ENCODE results near the gene SOX21. TPM values are rescaled to one million over a fixed set of nuclear protein-coding genes. Genes with fewer than 3 reads are reported as not detected.
"Not testable (repeated sequence)": the region's sequence is repeated elsewhere in the genome, so short reads cannot be mapped to it uniquely, and the experiment has no call there.

The SOX21 gene
- total RNA-seq: not detected
- long read RNA-seq: 0 reads

DNA sequence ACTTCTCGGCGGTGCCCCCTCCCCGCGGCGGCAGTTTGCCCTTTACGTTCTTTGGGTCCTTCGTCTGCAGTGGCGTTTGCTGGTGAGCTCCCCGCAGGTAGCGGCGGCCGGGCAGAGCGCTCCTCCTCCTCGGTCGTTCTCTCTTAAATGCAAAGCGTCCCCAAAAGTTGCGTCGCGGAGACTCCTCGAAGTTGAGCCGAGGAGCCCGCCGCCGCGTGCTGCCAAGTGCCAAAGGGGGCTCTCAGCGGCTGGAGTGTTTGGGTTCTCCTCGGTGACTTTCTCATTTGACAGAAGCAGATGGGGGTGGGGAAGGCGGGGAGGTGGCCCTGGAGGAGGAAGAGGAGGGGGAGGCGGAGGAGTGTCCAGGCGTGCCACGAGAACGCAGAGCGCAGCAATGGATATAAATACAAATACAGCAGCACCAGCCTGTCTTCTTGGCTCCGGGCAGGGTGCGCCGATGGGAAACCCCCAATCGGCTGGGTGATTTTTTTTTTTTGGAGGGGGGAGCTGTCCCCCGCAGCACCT, at the start of gene SOX21:
Gene SOX21, minus strand, starts transcription at position 259 of the 525 bp plus-strand sequence. CDS start 496 bp downstream, outside the sequence.
- DNase-seq (ENCODE audit: missing footprints): no peak
- no peak for ATAC-seq
- intact Hi-C loops (cut with DNase I): no loop called here

DNA sequence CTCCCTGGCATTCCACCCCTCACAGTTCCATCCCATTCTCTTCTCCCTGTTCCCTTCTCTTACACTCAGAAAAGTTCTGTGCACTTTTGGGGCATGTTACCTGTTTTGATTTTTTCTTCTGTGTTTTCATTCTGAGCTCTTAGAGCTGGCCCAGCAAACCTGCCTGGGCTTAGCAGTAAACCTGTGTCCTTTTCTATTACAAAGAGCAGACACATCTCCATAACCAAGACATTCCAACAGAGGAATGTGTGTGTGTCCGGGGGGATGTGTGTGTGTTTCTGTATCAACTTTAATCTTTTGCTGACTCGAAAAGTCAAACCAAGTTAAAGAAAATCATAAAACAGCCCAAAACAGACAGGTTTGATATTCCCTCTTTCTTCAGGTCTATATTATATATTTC, 49.1 kb upstream of the SOX21 start:
- intact Hi-C loops (cut with DNase I): no loop called here
- ATAC-seq (no peak), DNase-seq (ENCODE audit: missing footprints) (no peak)

DNA sequence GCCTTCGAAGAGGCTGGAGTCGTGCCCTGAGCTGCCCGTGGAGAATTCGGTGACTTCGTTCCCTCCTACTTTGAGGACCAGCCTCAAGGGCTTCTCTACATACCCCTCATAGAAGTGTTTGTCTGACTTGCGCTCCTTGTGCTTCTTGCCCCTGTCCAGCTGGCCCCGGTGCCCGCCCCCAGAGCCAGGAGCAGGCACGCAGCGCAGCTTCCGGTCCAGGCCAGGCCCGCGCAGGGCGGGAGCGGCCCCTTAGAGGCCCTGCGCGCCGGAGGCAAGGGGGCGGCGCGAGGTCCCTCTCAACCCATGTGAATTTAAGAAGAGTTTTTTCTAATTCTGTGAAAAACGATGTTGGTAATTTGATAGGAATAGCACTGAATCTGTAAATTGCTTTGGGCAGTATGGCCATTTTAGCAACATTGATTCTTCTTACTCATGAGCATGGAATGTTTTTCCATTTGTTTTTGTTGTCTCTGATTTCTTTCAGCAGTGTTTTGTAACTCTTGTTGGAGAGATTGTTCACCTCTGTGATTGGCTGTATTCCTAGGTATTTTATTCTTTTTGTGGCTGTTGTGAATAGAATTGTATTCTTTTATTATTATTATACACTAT, 46.9 kb upstream of the SOX21 start:
- intact Hi-C loops (cut with DNase I): no loop called here
- no peak for DNase-seq (ENCODE audit: missing footprints)
- no peak for ATAC-seq

DNA sequence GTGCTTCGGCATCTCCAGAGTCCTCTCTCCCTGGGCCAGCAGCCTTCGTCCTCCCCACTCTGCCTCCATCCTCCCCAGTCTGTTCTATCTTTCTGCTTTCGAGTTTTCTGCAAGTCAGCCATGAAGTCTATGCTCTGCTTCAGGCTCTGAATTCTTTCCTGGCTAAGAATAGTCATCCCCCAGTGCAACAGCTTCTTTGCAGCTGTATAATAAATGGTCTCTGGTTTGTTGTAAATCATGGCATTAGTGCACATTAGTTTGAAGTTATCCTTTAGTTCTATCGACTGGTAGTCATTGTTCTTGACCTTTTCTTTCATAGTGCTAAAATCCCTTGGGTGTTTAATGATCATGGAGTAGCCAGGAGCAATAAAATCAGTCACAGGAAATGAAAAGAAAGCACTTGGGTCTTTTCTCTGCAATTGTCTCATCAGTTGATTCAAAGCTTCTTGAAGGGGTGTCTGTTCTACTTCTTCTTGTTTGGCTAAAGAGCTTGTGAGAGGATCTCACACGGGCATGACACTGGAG, 46.2 kb upstream of the SOX21 start:
- DNase-seq (ENCODE audit: missing footprints) (no peak), ATAC-seq (no peak)
- intact Hi-C loops (cut with DNase I): no loop called here

DNA sequence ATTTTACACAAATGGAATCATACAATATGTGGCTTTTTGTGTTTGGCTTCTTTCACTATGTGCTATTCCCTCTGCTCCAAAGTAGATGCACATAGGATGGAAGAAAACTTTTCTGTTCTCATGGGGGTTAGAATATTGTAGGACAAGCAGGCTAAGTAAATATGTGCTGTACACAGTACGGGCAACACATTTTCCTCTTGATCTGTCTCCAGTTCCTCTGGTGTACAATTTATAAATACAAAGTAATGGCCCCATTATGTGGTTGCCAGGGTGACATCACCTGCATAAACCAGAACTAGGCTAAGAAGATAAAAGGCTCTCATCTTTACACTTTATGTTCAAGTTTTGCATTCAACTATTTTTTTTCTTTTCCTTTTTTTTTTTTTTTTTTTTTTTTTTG, 41.0 kb upstream of the SOX21 start:
- DNase-seq (ENCODE audit: missing footprints): no peak
- intact Hi-C loops (cut with DNase I): no loop called here
- no peak for ATAC-seq

DNA sequence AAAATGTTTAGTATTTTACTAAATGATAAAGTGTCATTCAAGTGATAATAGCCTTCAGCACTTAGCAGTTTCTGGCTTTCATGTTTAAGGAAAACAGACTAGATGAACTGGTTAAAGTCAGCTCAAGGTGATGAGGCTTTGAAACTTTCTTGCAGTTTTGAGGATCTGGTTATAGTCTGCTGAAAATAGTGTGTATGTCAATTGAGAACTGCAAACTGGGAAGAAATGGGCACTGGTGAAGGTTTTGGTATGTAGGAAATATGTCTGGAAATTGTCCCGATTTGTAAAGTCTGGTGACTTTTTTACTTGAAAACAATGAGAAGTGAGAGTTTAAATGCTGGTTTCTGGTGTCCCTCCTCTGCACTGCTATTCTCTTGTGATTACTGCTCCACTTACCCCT, 36.8 kb upstream of the SOX21 start:
- ATAC-seq: no peak
- intact Hi-C loops (cut with DNase I): no loop called here
- no peak for DNase-seq (ENCODE audit: missing footprints)

DNA sequence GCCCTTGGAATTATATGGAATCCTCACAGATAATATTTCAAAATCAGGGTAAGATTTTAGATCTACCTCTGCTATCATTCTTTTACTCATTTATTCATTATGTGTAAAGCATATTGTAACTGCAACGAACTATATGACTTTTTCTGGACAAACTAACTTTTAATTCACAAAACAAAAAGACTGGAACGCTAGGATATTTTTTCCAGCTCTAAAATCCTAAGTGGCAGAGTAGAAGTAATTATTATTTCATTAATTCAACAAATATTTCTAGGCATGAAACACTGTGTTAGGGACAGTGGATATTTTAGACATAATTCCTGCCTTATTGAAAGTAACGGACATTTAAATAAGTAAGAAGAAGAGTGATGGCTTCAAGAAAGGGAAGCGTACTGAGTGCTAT, 26.9 kb upstream of the SOX21 start:
- no peak for ATAC-seq
- intact Hi-C loops (cut with DNase I): no loop called here
- no peak for DNase-seq (ENCODE audit: missing footprints)

DNA sequence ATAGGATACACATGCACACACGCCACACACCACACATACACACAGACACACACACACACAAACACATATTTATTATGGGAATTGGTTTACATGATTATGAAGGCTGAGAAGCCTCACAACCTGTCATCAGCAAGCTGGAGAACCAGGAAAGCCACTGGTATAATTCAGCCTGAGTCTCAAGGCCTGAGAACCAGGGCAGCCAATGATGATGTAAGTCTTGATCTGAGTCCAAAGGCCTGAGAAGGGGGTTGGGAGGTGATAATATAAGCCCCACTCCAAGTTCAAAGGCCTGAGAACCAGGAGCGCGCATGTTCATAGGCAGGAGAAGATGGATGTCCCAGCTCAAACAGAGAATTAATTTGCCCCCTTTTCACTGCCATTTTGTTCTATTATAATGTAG, 18.7 kb upstream of the SOX21 start:
- intact Hi-C loops (cut with DNase I): no loop called here
- ATAC-seq (no peak), DNase-seq (ENCODE audit: missing footprints) (no peak)

DNA sequence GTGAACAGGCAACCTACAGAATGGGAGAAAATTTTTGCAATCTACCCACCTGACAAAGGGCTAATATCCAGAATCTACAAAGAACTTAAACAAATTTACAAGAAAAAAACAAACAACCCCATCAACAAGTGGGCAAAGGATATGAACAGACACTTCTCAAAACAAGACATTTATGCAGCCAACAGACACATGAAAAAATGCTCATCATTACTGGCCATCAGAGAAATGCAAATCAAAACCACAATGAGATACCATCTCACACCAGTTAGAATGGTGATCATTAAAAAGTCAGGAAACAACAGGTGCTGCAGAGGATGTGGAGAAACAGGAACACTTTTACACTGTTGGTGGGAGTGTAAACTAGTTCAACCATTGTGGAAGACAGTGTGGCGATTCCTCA, 17.6 kb upstream of the SOX21 start:
- ATAC-seq; DNase-seq (ENCODE audit: missing footprints); intact Hi-C loops (cut with DNase I): not testable (repeated sequence)

DNA sequence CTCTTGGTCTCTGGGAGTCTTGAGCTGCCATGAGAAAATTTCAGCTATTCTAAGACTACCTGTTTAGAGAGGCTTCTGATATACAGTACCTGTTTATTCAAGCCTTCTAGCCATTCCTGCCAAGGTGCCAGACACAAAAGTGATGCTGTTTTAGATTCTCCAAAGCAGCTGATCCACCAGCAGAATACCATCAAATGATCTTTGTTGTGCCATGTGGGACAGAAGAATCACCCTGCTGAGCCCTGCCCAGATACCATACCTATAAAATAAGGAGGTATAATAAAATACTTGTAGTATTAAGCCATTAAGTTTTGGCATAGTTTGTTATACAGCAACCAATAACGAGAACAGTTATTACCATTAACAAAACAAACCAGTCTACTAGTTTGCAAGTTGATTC, 14.1 kb upstream of the SOX21 start:
- ATAC-seq: no peak
- intact Hi-C loops (cut with DNase I): no loop called here
- DNase-seq (ENCODE audit: missing footprints): no peak

DNA sequence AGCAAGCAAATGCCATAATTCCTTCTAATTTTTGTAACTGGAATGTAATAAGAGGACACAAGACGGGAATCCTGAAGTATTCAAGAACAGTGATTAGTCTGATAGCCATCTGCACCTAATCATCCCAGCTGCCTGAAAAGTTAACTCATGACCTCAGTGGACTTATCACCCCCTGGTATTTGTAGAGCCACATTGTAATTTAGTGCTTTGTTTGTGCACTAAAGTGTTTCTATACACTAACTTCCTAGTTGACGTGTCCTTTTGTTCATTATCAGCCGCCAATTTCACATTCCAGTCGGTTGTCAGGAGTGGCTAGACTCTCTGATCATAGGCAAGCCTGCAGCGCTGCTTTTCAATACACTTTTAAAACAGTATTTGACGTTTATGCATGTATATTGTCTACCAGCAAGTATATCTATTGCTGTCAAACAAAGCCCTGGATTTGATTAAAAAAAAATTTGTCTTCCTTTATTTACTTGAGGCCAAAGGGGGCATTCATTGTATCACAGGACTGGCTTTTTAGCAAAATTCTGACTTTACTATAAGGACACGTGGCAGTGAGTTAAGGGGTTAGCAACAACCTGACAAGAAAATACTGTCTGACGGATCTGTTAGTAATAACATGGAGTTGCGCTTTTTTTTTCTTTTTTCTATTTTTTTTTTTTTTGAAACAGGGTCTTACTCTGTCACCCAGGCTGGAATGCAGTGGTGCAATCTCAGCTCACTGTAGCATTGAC, 10.4 kb upstream of the SOX21 start:
- DNase-seq (ENCODE audit: missing footprints) (no peak), ATAC-seq (no peak)
- intact Hi-C loops (cut with DNase I): no loop called here

DNA sequence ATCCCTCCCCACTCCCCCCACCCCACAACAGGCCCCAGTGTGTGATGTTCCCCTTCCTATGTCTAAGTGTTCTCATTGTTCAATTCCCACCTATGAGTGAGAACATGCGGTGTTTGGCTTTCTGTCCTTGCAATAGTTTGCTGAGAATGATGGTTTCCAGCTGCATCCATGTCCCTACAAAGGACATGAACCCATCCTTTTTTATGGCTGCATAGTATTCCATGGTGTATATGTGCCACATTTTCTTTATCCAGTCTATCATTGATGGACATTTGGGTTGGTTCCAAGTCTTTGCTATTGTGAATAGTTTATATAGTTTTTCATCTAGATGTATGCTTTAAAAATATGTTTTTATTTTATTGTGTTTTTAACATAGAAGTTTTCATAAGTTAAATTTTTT, 6.4 kb upstream of the SOX21 start:
- DNase-seq (ENCODE audit: missing footprints); intact Hi-C loops (cut with DNase I); ATAC-seq: not testable (repeated sequence)

DNA sequence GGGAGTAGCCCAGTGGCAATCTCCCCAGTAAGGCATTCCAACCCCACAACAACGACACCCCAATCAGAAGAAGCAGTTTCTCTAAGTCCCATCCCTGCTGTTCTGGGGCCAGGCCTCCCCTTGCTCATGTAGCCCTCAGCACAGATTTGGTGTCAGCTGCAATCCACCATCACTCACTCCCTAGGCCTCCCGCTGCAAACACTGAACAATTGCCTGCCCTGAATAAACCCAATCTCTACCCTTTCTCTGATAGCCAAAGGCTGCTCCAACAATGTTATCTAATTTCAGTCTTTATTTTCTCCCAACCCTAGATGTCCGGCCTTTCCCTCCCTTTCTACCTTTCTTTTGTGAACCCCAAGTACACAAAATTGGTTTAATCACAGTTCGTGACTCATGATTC, 5.6 kb upstream of the SOX21 start:
- DNase-seq (ENCODE audit: missing footprints): no peak
- intact Hi-C loops (cut with DNase I): no loop called here
- ATAC-seq: no peak

DNA sequence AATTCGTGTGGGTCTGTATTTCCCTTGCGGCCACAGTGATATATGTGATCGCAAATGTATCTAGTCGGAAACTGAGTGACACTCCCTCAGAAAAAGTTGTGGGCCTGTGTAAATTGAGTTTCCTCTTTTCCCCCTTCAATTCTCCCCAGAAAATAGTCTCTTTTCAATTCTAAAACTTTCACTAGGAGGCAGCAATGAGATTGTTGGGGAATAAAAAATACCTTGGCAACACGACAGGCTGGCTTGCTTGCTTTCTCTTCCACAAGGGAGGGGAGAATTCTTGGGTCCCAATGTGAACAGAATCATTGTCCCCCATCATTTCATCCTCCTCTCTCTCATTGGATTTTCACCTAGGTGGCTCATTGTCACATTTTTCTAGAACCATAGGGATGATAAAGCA, 3.7 kb upstream of the SOX21 start:
- no peak for DNase-seq (ENCODE audit: missing footprints)
- no peak for ATAC-seq
- intact Hi-C loops (cut with DNase I): no loop called here

DNA sequence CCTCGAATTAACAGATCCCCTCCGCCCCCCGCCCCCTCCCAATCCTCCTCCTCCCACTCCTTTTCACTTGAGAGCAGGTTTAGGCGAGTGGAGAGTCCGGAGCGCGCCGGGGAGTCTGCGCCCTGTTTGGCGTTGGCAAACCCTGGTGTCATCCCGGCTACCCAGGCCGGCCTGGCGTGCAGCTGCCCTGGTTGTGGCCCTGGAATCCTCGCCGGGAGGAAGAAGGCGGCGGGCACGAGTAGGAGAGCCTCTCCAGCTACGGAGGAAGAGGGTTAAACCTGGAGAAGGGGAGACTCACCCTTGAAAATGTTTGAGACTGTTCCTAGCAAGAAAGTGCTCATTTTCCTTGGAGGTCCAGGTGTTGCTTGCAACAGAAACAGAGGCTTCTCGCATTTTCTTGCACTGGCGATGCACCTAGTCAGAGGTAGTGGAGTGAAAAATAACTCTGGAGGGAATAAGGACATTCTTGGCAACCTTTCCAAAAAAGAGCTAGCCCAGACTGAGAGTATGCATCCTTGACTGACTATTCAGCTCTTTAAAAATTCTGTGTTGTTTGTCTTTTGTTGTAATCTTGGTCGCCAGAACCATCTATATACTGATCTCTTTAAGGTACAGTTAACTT, 1.3 kb upstream of the SOX21 start:
- intact Hi-C loops (cut with DNase I): no loop called here
- no peak for ATAC-seq
- DNase-seq (ENCODE audit: missing footprints): no peak

DNA sequence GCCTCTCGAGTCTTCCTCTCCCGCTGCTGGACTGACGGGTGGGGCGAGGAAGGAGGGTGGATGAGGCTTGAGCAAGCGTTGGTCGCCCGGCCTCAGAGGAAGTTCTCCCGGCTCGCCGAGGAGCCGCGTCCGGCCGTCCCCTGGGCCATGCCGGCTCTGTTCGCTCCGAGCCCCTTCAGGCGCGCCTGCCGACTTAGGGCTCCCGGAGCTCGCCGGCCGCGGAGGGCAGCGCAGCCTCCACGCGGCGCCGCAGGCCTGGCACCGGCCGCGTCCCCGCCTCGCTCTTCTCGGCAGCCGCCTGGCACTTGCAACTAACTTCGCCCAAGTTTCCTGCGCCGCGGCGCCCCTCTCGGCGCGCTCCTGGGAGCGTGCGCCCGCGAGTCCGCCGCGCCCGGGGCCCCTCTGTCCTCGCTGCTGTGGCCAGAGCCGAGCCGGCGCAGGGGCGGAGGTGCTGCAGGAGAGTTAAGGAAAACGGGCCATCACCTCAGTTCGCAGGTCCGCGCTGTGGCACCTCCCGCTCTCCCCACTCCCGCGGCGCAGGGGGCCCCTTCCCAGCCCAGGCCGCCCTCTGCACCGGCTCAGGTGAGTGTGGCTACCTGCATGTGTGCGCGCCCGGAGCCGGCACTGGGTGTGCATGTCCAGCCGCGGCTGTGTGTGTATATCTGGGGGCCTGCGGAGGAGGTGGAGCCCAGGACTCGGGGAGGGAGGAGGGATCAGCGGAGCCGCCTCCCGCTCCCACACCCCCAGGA, 641 bp upstream of the SOX21 start:
- DNase-seq (ENCODE audit: missing footprints) (no peak), ATAC-seq (peak; percentile 56)
- intact Hi-C loops (cut with DNase I): no loop called here

DNA sequence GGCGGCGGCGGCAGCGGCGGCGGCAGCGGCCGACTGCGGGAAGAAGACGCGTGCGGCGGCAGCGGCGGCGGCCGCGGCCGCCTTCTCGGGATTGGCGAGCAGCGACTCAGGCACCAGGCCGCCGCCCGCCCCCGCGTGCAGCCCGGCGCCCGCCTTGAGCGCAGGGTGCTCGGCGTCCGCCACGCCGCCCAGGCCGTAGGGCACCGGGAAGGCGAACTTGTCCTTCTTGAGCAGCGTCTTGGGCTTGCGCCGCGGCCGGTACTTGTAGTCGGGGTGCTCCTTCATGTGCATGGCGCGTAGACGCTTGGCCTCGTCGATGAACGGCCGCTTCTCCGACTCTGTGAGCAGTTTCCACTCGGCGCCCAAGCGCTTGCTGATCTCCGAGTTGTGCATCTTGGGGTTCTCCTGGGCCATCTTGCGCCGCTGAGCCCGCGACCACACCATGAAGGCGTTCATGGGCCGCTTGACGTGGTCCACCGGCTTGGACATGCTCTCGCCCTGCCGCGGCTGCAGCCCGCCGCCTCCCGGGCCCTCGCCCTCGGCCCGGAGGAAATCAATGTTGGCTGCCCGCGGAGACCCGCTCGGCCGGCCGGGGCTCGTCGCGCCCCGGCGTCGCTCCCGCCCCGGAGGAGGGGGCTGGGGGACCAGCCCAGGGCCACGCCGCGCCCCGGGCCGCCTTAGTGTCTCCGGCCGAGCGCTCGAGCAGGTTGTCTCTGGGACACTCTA, 621 bp downstream of the SOX21 start:
- intact Hi-C loops (cut with DNase I): no loop called here
- ATAC-seq (no peak), DNase-seq (ENCODE audit: missing footprints) (no peak)

DNA sequence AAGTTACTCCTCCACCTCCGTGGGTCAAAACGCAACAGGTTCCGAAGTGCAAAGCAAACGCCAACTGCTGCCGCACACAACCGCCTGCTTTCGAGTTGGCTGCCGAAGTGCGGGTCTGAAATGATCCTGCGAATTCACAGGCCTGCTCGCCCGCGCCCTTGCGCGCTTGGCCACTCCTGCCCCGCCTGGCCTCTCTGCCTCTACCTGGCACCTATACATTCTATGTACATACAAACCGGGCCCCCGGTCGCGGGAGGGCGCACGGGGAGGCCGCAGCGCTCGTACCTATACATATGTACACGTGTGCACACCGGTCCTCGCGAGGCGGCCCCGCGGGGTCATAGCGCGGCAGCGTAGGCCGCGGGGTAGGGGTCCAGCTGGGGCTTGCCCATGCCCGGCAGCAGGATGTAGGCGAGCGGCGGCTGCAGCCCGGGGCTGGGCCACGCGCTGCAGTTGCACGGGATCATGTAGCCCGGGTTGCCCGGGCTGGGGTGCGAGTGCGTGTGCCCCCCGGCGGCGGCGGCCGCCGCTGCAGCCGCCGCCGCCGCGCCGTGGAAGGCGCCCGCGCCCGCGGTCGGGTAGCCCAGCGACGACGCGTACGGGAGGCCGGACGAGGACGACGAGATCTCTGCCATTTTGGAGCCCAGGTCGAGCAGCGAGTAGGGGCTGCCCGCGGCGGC, 1.3 kb downstream of the SOX21 start:
- DNase-seq (ENCODE audit: missing footprints) (no peak), ATAC-seq (no peak)
- intact Hi-C loops (cut with DNase I): no loop called here

Measured in Right ventricle myocardium inferior (tissue), 1 donor.